Measurements from ENCODE around the gene FOXP1. TPM values are rescaled to one million over a fixed set of nuclear protein-coding genes. Genes with fewer than 3 reads are reported as not detected.

FOXP1 gene
- total and polyA plus RNA-seq, 9 of the 15 experiments (the other 6 are each of a cell fraction or from before 2014, with no cell fraction given) = 7.7 to 34.5 (median 13.7) TPM

DNA sequence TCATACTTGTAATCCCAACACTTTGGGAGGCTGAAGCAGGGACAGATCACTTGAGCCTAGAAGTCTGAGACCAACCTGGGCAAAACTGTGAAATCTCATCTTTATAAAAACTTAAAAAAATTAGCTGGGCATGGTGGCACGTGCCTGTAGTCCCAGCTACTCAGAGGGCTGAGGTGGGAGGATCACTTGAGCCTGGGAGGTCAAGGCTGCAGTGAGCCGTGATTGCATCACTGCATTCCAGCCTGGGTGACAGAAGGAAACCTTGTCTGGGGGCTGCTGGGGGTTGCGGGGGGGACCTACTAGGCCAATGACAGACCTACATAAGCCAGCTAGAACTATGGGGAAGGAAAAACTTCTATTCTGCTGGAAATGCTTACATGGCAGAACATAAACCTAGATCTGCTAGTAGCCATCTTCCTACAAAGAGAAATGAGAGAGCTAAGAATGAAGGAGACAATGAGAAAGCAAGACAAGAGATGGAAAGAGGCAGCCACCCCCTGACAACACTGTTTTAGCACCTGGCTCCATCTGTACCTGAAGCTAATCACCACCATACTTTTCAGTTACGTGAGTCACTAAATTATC is 23.9 kb downstream of the FOXP1 start:
- no peaks in the 10 kb centered on the region for H3K27me3 ChIP-seq (ENCODE audit: control insufficient read depth in 2 of 2, insufficient read depth in 2 of 2, low read length in 2 of 2)
- H3K27ac ChIP-seq (ENCODE audit: extremely low read depth, low read depth, low read length) = no peak overlapping the region
- TF ChIP-seq CREBBP (IDR thresholded peaks at IDR 0.05; ENCODE audit: low read depth, low read length) = no peak
- TF ChIP-seq, protein P1, sequence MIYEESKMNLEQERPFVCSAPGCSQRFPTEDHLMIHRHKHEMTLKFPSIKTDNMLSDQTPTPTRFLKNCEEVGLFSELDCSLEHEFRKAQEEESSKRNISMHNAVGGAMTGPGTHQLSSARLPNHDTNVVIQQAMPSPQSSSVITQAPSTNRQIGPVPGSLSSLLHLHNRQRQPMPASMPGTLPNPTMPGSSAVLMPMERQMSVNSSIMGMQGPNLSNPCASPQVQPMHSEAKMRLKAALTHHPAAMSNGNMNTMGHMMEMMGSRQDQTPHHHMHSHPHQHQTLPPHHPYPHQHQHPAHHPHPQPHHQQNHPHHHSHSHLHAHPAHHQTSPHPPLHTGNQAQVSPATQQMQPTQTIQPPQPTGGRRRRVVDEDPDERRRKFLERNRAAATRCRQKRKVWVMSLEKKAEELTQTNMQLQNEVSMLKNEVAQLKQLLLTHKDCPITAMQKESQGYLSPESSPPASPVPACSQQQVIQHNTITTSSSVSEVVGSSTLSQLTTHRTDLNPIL (CRISPR knock-in tag; IDR thresholded peaks at IDR 0.05) = no peak
- TF ChIP-seq DPF2 (IDR thresholded peaks at IDR 0.05) = no peak
- no peak for TF ChIP-seq NBN (IDR thresholded peaks at IDR 0.05; ENCODE audit: low read depth)
- TF ChIP-seq ZNF316 (IDR thresholded peaks at IDR 0.05) = 0 out of 2 replicates have a peak, but pooled peaks have one; percentile 11
- TF ChIP-seq MCM5 (IDR thresholded peaks at IDR 0.05; ENCODE audit: low read depth) = no peak
- no peak for TF ChIP-seq NFE2L1 (tag; IDR thresholded peaks at IDR 0.05; ENCODE audit: borderline replicate concordance, low read depth)
- TF ChIP-seq, protein P2, sequence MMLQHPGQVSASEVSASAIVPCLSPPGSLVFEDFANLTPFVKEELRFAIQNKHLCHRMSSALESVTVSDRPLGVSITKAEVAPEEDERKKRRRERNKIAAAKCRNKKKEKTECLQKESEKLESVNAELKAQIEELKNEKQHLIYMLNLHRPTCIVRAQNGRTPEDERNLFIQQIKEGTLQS (IDR thresholded peaks at IDR 0.05) = peak; percentile 32
- TF ChIP-seq, protein P2 (CRISPR knock-in tag; conservative IDR thresholded peaks at IDR 0.05) = no peak
- TF ChIP-seq SIN3A (IDR thresholded peaks at IDR 0.05; ENCODE audit: borderline replicate concordance in 2 of 2, control insufficient read depth in 1 of 2, low read depth in 2 of 2, low read length in 2 of 2) = no peak
- TF ChIP-seq IRF2 (CRISPR knock-in tag; IDR thresholded peaks at IDR 0.05) = no peak
- no peak for TF ChIP-seq CBX1 (IDR thresholded peaks at IDR 0.05; ENCODE audit: low read depth)
- no peak for TF ChIP-seq KLF1 (tag; IDR thresholded peaks at IDR 0.05)
- H3K36me3 ChIP-seq (ENCODE audit: control insufficient read depth, insufficient read depth, low read length) = no peaks in the 10 kb centered on the region
- no peak overlapping the region for H3K9ac ChIP-seq (ENCODE audit: insufficient read depth in 1 of 2, low read depth in 2 of 2, low read length in 2 of 2)
- no peak overlapping the region for H2AFZ ChIP-seq (ENCODE audit: low read depth, low read length)
- no TSS peak for BruUV-seq (replicated peaks)
- FAIRE-seq (no peak), ATAC-seq (no peak), DNase-seq (ENCODE audit: extremely low read depth in 1 of 4, low spot score in 3 of 4) (no peak)
- POLR2A ChIA-PET = no interaction called here
- intact Hi-C loops (cut with micrococcal nuclease) = no loop called here
- no peak overlapping the region for H3K4me2 ChIP-seq (ENCODE audit: insufficient read depth, low read length)
- H4K20me1 ChIP-seq (replicated peaks; ENCODE audit: control insufficient read depth, insufficient read depth, low read length) = no peaks in the 10 kb centered on the region
- in situ Hi-C loops (cut with MboI) = no loop called here
- no peaks in the 10 kb centered on the region for H3K9me1 ChIP-seq (ENCODE audit: control insufficient read depth, insufficient read depth, low read length)
- no peaks in the 10 kb centered on the region for H3K79me2 ChIP-seq (ENCODE audit: control insufficient read depth, insufficient read depth, low read length)
- H3K4me3 ChIP-seq = no peak overlapping the region
- CTCF ChIA-PET (ENCODE audit: low intra/inter-chr PET ratio) = no interaction called here
- 73% methylated on average over 3 of the region's 4 CpGs for WGBS (ENCODE audit: insufficient coverage, low coverage, missing lambda C conversion rate)
- H3K4me1 ChIP-seq (replicated peaks in 1 of 2; ENCODE audit: control insufficient read depth in 2 of 2, insufficient read depth in 2 of 2, low read length in 2 of 2) = no peaks in the 10 kb centered on the region
- H3K9me3 ChIP-seq (replicated peaks; ENCODE audit: control insufficient read depth, insufficient read depth, low read depth, low read length) = no peaks in the 10 kb centered on the region
